Islet of Langerhans (tissue), 1 donor: Measurements from ENCODE around the gene EMC9.
"Not testable (repeated sequence)": the region's sequence is repeated elsewhere in the genome, so short reads cannot be mapped to it uniquely, and the experiment has no call there.

Experiments
- FAIRE-seq: peaks from one replicate; lab custom pipeline; 2011; peaks lifted over from hg19 to GRCh38; lab: Jason Lieb, UNC

EMC9 gene

GRCh38 chr14:24108336-24108874 is 33.0 kb downstream of the EMC9 start:
- no peak for FAIRE-seq

GRCh38 chr14:24106672-24107271 is 34.6 kb downstream of the EMC9 start:
- FAIRE-seq: no peak

GRCh38 chr14:24105609-24106239 is 35.7 kb downstream of the EMC9 start:
- FAIRE-seq: not testable (repeated sequence)

GRCh38 chr14:24103451-24103850 is 37.9 kb downstream of the EMC9 start:
- FAIRE-seq: no peak

- FAIRE-seq: no peak
Measured at GRCh38 chr14:24102357-24103048, 38.9 kb downstream of the EMC9 start.

GRCh38 chr14:24100982-24101494 is 40.4 kb downstream of the EMC9 start:
- FAIRE-seq: no peak

- FAIRE-seq: no peak
Measured at GRCh38 chr14:24100197-24100981, 41.0 kb downstream of the EMC9 start.

- FAIRE-seq: no peak
Measured at GRCh38 chr14:24098927-24099813, 42.2 kb downstream of the EMC9 start.

GRCh38 chr14:24098229-24098926 is 43.0 kb downstream of the EMC9 start:
- FAIRE-seq: no peak

GRCh38 chr14:24096545-24097181 is 44.7 kb downstream of the EMC9 start:
- no peak for FAIRE-seq

- FAIRE-seq: no peak
Measured at GRCh38 chr14:24095271-24096068, 45.9 kb downstream of the EMC9 start.

GRCh38 chr14:24094841-24095270 is 46.5 kb downstream of the EMC9 start:
- FAIRE-seq: no peak

GRCh38 chr14:24093901-24094840 is 47.2 kb downstream of the EMC9 start, which contains the start of gene PCK2:
Gene PCK2, plus strand, starts transcription at chr14:24094311. Its CDS starts 95 bp downstream, at chr14:24094406.
- FAIRE-seq: no peak

GRCh38 chr14:24093207-24093900 is 48.0 kb downstream of the EMC9 start:
- FAIRE-seq: no peak

GRCh38 chr14:24092505-24093206 is 48.7 kb downstream of the EMC9 start:
- no peak for FAIRE-seq

- FAIRE-seq: no peak
Measured at GRCh38 chr14:24092110-24092504, 49.3 kb downstream of the EMC9 start.

- FAIRE-seq: no peak
Measured at GRCh38 chr14:24089890-24090289, 51.5 kb downstream of the EMC9 start.
